ENCODE results near the gene RHOG.

The RHOG gene

DNA sequence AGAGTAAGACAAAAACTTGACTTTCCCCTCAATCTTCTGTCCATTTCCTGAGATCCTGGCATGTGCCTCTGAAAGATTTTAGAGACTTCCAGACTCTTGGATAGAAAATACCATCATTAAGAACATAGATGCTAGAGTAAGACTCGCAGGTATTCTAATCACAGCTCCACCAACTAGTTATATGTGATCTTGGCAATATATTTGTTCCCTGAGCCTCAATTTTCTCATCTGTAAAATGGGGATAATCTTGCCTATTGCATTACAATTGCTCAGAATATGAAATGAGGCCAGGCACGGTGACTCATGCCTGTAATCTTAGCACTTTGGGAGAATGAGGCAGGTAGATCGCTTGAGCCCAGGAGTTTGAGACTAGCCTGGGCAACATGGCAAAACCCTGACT lies 10.7 kb downstream of the RHOG start:
- H3K4me3 ChIP-seq (ENCODE audit: low read depth, low read length): no peak overlapping the region
- DNase-seq (ENCODE audit: low read depth): no peak
- TF ChIP-seq, protein P1, sequence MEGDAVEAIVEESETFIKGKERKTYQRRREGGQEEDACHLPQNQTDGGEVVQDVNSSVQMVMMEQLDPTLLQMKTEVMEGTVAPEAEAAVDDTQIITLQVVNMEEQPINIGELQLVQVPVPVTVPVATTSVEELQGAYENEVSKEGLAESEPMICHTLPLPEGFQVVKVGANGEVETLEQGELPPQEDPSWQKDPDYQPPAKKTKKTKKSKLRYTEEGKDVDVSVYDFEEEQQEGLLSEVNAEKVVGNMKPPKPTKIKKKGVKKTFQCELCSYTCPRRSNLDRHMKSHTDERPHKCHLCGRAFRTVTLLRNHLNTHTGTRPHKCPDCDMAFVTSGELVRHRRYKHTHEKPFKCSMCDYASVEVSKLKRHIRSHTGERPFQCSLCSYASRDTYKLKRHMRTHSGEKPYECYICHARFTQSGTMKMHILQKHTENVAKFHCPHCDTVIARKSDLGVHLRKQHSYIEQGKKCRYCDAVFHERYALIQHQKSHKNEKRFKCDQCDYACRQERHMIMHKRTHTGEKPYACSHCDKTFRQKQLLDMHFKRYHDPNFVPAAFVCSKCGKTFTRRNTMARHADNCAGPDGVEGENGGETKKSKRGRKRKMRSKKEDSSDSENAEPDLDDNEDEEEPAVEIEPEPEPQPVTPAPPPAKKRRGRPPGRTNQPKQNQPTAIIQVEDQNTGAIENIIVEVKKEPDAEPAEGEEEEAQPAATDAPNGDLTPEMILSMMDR (IDR thresholded peaks at IDR 0.05; ENCODE audit: low read depth, low read length, missing control alignments): no peak

DNA sequence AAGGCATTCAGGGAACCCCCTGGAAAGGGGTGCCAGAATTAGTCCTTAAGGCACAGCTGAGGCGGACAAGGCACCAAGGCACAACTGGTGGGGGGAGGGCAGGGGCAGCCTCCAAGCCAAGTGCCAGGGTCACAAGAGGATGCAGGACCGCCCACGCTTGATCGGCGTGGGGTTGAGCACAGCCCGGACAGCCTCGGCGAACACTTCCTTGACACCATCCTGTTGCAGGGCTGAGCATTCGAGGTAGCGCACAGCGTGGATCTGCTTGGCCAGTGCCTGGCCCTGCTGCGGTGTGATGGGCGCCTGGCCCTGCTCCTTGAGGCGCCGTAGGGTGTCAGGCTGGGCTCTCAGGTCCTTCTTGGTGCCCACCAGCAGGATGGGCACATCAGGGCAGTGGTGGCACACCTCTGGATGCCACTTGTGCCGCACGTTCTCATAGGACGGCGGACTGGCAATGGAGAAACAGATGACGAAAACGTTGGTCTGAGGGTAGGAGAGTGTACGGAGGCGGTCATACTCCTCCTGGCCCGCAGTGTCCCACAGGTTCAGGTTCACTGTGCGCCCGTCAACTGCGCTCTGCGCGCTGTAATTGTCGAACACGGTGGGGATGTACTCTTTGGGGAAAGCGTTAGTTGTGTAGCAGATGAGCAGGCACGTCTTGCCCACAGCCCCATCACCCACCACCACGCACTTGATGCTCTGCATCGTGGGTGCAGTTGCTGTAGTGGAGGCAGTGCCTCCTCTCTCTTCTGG lies 13.1 kb downstream of the RHOG start:
- TF ChIP-seq, protein P1 (IDR thresholded peaks at IDR 0.05; ENCODE audit: low read depth, low read length, missing control alignments): no peak
- H3K4me3 ChIP-seq (ENCODE audit: low read depth, low read length): no peak overlapping the region
- DNase-seq (ENCODE audit: low read depth): no peak

DNA sequence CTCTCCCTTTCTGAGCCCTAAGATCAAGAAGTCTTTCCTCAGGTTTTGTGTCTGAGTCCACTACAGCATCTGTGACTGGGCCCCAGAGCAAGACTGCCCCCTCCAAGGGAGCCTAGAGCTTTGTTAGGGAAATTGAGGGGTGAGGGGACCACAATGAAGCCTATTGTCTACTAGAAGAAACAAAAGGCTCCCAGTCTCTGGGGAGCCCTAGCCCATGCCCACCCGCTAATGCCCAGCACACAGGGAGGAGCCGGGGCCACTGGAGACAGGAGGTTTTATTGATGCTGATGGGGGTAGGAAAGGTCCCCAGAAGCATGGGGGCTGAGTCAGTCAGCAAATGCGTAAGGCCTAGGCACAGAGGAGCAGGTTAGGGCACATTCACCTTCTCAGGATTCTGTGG lies 14.0 kb downstream of the RHOG start:
- TF ChIP-seq, protein P1 (IDR thresholded peaks at IDR 0.05; ENCODE audit: low read depth, low read length, missing control alignments): no peak
- H3K4me3 ChIP-seq (ENCODE audit: low read depth, low read length): no peak overlapping the region
- DNase-seq (ENCODE audit: low read depth): no peak

DNA sequence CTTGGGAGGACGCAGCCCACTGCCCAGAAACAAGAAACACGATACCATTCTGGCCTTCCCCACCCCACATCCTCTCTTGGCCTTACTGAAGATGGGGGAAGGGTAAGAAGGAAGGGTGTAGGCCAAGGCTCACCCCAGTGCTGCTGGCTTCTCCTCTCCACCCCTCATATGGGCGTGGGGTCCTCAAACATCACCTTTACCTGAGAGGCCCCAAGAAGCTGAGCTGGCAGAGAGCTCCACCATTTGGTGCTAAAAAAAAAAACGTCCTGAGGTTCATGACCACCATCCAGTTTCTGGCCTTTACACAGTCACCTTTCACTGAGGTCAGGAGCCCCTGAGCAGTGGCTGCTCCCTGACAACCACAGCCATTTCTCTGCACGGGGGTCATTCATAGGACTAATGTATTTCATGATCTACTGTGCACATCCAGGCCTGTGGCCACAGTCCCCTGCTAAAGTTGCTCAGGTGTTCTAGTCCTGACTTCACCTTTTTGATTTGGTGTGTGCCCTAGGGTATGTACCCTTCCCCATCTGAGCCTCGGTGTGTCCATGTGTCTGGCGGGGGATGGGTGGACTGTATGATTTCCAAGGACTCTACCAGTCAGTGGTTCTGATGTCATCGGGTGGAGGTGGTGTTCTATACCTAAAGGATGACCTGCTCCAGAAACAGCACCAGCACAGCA lies 15.1 kb downstream of the RHOG start:
- no peak for DNase-seq (ENCODE audit: low read depth)
- H3K4me3 ChIP-seq (ENCODE audit: low read depth, low read length): no peak overlapping the region
- TF ChIP-seq, protein P1 (IDR thresholded peaks at IDR 0.05; ENCODE audit: low read depth, low read length, missing control alignments): no peak

DNA sequence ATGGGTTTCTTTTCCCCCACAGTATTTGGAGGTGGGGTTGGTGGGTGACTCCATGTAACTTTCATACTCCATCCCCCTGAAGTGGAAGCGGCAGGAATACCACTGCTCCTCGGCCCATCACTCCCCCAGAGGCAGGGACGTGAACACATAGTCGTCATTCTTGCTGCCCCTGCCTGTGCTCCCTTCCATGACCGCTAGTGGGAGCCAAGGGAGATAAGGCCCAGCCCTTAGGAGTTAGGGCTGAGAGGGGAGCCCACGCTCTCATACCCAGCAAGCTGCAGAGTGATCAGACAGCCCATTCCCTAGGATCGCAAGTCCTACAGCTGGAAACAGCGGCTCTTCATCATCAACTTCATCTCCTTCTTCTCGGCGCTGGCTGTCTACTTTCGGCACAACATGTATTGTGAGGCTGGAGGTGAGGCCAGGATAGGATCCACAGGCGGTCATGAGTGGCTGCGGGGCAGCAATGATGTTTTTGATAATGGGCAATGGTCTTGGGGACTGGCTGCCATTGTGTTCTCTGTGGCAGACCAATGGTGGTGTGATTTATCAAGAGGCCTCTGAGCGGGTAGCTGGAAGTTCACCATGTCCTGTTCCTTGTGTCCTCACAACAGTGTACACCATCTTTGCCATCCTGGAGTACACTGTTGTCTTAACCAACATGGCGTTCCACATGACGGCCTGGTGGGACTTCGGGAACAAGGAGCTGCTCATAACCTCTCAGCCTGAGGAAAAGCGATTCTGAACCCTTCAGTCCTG lies 15.9 kb downstream of the RHOG start:
- no peak overlapping the region for H3K4me3 ChIP-seq (ENCODE audit: low read depth, low read length)
- no peak for DNase-seq (ENCODE audit: low read depth)
- TF ChIP-seq, protein P1 (IDR thresholded peaks at IDR 0.05; ENCODE audit: low read depth, low read length, missing control alignments): peak; percentile 94

DNA sequence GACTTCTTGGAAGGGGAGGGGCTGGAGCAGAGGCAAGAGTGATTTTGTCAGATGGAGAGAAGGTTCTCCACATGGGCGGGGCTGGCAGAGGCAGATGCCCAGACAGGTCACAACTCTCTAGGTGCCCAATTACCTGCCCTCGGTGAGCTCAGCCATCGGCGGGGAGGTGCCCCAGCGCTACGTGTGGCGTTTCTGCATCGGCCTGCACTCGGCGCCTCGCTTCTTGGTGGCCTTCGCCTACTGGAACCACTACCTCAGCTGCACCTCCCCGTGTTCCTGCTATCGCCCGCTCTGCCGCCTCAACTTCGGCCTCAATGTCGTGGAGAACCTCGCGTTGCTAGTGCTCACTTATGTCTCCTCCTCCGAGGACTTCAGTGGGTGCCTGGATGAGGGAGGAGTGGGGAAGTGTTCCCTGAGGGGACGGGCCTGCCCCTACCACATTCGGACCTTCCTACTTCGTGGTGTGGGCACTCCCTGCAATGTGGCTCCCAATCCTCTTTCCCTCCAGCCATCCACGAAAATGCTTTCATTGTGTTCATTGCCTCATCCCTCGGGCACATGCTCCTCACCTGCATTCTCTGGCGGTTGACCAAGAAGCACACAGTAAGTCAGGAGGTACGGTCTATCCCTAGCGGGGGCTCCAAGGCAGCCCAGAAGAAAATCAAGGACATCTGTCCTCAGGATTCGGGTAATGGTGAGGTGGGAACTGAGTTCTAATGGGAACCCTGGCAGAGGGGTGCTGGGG lies 16.8 kb downstream of the RHOG start:
- TF ChIP-seq, protein P1 (IDR thresholded peaks at IDR 0.05; ENCODE audit: low read depth, low read length, missing control alignments): no peak
- no peak for DNase-seq (ENCODE audit: low read depth)
- no peak overlapping the region for H3K4me3 ChIP-seq (ENCODE audit: low read depth, low read length)

All from GM12864 (cell line).